SK-N-SH (cell line): Measurements from ENCODE around the gene TCF12. TPM values are rescaled to one million over a fixed set of nuclear protein-coding genes. Genes with fewer than 3 reads are reported as not detected.

Experiments
- CTCF ChIA-PET: fragments of 300-600, 350-600 bp; formaldehyde crosslinking; extraction: SDS; loops from one replicate; lab custom pipeline; 2021; lab: Yijun Ruan, JAX
- POLR2A ChIA-PET: fragments of 350-600 bp; sonication (Branson Sonifier 250); formaldehyde crosslinking; extraction: SDS; loops from one replicate; lab custom pipeline; 2020; ENCODE audit warnings: antibody characterized with exemption, inconsistent platforms; lab: Yijun Ruan, JAX
- DNase-seq: peaks from one replicate; pipeline ENCODE4 v3.0.0; 2012
- H2AFZ ChIP-seq: fragments of 200-600 bp; sonication (generic); 2 replicates; pipeline ENCODE4 v1.8.1; 2016; ENCODE audit warnings: antibody characterized with exemption, mild to moderate bottlenecking, low read depth
- H3F3A ChIP-seq: fragments of 200-600 bp; sonication (generic); replicated peaks from 2 replicates; pipeline ENCODE3; 2016; ENCODE audit warnings: antibody characterized with exemption, mild to moderate bottlenecking; ENCODE audit not compliant: insufficient read depth
- H3K27ac ChIP-seq, 2 experiments: fragments of 200-500 bp in 1 of 2; fragments of 200-600 bp in 1 of 2; sonication (Bioruptor generic) in 1 of 2; sonication (generic), shearing (Covaris generic) in 1 of 2; 2 replicates each; pipeline versions ENCODE4 v1.5.1 to v1.6.1; 2014 to 2016; ENCODE audit warnings: low read depth in 2 of 2, inconsistent platforms in 1 of 2, low read length in 1 of 2, mild to moderate bottlenecking in 1 of 2, mixed read lengths in 1 of 2
- H3K27me3 ChIP-seq: fragments of 200-600 bp; sonication (generic), shearing (Covaris generic); 2 replicates; pipeline ENCODE4 v1.6.1; 2016; ENCODE audit warnings: mixed run types; ENCODE audit not compliant: insufficient read depth
- H3K36me3 ChIP-seq, 2 experiments: fragments of 200-500 bp in 1 of 2; fragments of 200-600 bp in 1 of 2; sonication (Bioruptor generic) in 1 of 2; sonication (generic) in 1 of 2; replicated peaks in 1 of 2; 2 replicates each; pipeline versions ENCODE3 to v1.5.1; 2014 to 2016; ENCODE audit warnings: low read length in 1 of 2, mild to moderate bottlenecking in 1 of 2; ENCODE audit not compliant: insufficient read depth in 2 of 2, control insufficient read depth in 1 of 2
- H3K4me1 ChIP-seq, 2 experiments: fragments of 200-500 bp in 1 of 2; fragments of 200-600 bp in 1 of 2; sonication (Bioruptor generic) in 1 of 2; sonication (generic), shearing (Covaris generic) in 1 of 2; 2 replicates each; pipeline versions ENCODE4 v1.5.1 to v1.6.1; 2014 to 2016; ENCODE audit warnings: low read depth in 1 of 2, low read length in 1 of 2, mixed run types in 1 of 2; ENCODE audit not compliant: insufficient read depth in 2 of 2, control insufficient read depth in 1 of 2
- H3K4me2 ChIP-seq: fragments of 200-600 bp; sonication (generic), shearing (Covaris generic); 2 replicates; pipeline ENCODE4 v1.6.1; 2017; ENCODE audit warnings: mixed run types
- H3K4me3 ChIP-seq, 2 experiments: fragments of 200-500 bp in 1 of 2; fragments of 200-600 bp in 1 of 2; sonication (Bioruptor generic) in 1 of 2; sonication (generic), shearing (Covaris generic) in 1 of 2; 2 replicates each; pipeline versions ENCODE4 v1.5.1 to v1.8.1; 2014 to 2016; ENCODE audit warnings: low read depth in 2 of 2, inconsistent platforms in 1 of 2, low read length in 1 of 2, mild to moderate bottlenecking in 1 of 2, mixed read lengths in 1 of 2, moderate library complexity in 1 of 2
- H3K79me2 ChIP-seq: fragments of 200-600 bp; sonication (generic); 2 replicates; pipeline ENCODE4 v1.8.1; 2017; ENCODE audit warnings: mild to moderate bottlenecking; ENCODE audit not compliant: insufficient read depth
- H3K9ac ChIP-seq: fragments of 200-600 bp; sonication (generic); 2 replicates; pipeline ENCODE4 v1.6.1; 2017; ENCODE audit warnings: mixed run types
- H3K9me2 ChIP-seq: fragments of 200-600 bp; sonication (generic); 2 replicates; pipeline ENCODE4 v1.6.1; 2017; ENCODE audit warnings: mixed run types
- H3K9me3 ChIP-seq: fragments of 200-600 bp; sonication (generic); 2 replicates; pipeline ENCODE4 v1.6.1; 2017; ENCODE audit warnings: mixed run types, mild to moderate bottlenecking, moderate library complexity
- H4K20me1 ChIP-seq: fragments of 200-600 bp; sonication (generic); 2 replicates; pipeline ENCODE4 v1.6.1; 2017; ENCODE audit warnings: mild to moderate bottlenecking, mixed run types; ENCODE audit not compliant: insufficient read depth
- CHD2 ChIP-seq: fragments of 150-350 bp; IDR thresholded peaks from 2 replicates; pipeline ENCODE4 v1.6.1; 2018; ENCODE audit warnings: low read length; ENCODE audit not compliant: partially characterized antibody
- ELF1 ChIP-seq: IDR thresholded peaks from 2 replicates; pipeline ENCODE4 v1.4.0; 2012
- EP300 ChIP-seq, 2 experiments: IDR thresholded peaks; 2 replicates each; pipeline versions ENCODE4 v1.4.0 to v1.6.1; 2012; ENCODE audit warnings: borderline replicate concordance in 1 of 2, low read depth in 1 of 2, low read length in 1 of 2
- FOSL2 ChIP-seq: IDR thresholded peaks from 2 replicates; pipeline ENCODE4 v1.4.0; 2012; ENCODE audit warnings: low read depth, mild to moderate bottlenecking, moderate library complexity, borderline replicate concordance
- FOXJ3 ChIP-seq: sonication (generic); formaldehyde crosslinking; IDR thresholded peaks from 2 replicates; pipeline ENCODE4 v1.5.1; 2020; ENCODE audit warnings: mild to moderate bottlenecking, missing genetic modification reagents
- GATA2 ChIP-seq: sonication (generic); formaldehyde crosslinking; IDR thresholded peaks from 2 replicates; pipeline ENCODE4 v1.5.0; 2020; ENCODE audit warnings: mild to moderate bottlenecking, missing genetic modification reagents
- IRF3 ChIP-seq: fragments of 150-350 bp; IDR thresholded peaks from 2 replicates; pipeline ENCODE4 v1.6.1; 2016; ENCODE audit warnings: mild to moderate bottlenecking, low read depth, low read length
- JUND ChIP-seq: IDR thresholded peaks from 2 replicates; pipeline ENCODE4 v1.4.0; 2012
- MXI1 ChIP-seq: IDR thresholded peaks from 2 replicates; pipeline ENCODE4 v1.6.1; 2012; ENCODE audit warnings: mild to moderate bottlenecking, low read depth, low read length, improper control_type of control experiment
- NFIC ChIP-seq: IDR thresholded peaks from 2 replicates; pipeline ENCODE4 v1.4.0; 2012; ENCODE audit warnings: borderline replicate concordance
- POLR2AphosphoS5 ChIP-seq: IDR thresholded peaks from 2 replicates; pipeline ENCODE4 v1.6.1; 2012; ENCODE audit warnings: low read depth, low read length
- RCOR1 ChIP-seq: fragments of 150-350 bp; IDR thresholded peaks from 2 replicates; pipeline ENCODE4 v1.6.1; 2017; ENCODE audit warnings: antibody characterized with exemption, low read length
- RFX5 ChIP-seq: IDR thresholded peaks from 2 replicates; pipeline ENCODE4 v1.6.1; 2012; ENCODE audit warnings: mild to moderate bottlenecking, improper control_type of control experiment, low read length
- SIN3A ChIP-seq: IDR thresholded peaks from 2 replicates; pipeline ENCODE4 v1.6.1; 2012; ENCODE audit warnings: low read depth, mild to moderate bottlenecking, low read length, moderate library complexity, borderline replicate concordance
- TCF12 ChIP-seq: IDR thresholded peaks from 2 replicates; pipeline ENCODE4 v1.4.0; 2012
- YY1 ChIP-seq: IDR thresholded peaks from 2 replicates; pipeline ENCODE4 v1.4.0; 2012; ENCODE audit warnings: low read depth, mild to moderate bottlenecking
- WGBS: methylation state at CpG from one replicate; pipeline ENCODE4 v1.1.6; 2017; ENCODE audit warnings: low lambda C conversion rate; 5-methylcytosine and 5-hydroxymethylcytosine counted together
- polyA plus RNA-seq, 3 experiments: library from polyadenylated mRNA; depleted of rRNA; stranded (reverse); fragments of >200 nt; gene quantifications; 2 replicates each; pipeline ENCODE4 v1.2.3, GENCODE V29; 2012
- TF ChIP-seq, protein P1 (sequence below): IDR thresholded peaks from 2 replicates; pipeline ENCODE4 v1.4.0; 2012; ENCODE audit warnings: low read depth, borderline replicate concordance
- TF ChIP-seq, protein P2 (sequence below): fragments of 150-350 bp; IDR thresholded peaks from 2 replicates; pipeline ENCODE4 v1.6.1; 2017; ENCODE audit warnings: antibody characterized with exemption, low read length, low read depth, borderline replicate concordance
- TF ChIP-seq, protein P3 (sequence below): IDR thresholded peaks from 2 replicates; pipeline ENCODE4 v1.4.0; 2012; ENCODE audit warnings: low read depth
- TF ChIP-seq, protein P4 (sequence below): IDR thresholded peaks from 2 replicates; pipeline ENCODE4 v1.4.0; 2012; ENCODE audit warnings: low read depth, borderline replicate concordance

The TCF12 gene
- polyA plus RNA-seq, 1 of the 3 experiments (the other 2 are of a cell fraction), result 49.6 TPM

DNA sequence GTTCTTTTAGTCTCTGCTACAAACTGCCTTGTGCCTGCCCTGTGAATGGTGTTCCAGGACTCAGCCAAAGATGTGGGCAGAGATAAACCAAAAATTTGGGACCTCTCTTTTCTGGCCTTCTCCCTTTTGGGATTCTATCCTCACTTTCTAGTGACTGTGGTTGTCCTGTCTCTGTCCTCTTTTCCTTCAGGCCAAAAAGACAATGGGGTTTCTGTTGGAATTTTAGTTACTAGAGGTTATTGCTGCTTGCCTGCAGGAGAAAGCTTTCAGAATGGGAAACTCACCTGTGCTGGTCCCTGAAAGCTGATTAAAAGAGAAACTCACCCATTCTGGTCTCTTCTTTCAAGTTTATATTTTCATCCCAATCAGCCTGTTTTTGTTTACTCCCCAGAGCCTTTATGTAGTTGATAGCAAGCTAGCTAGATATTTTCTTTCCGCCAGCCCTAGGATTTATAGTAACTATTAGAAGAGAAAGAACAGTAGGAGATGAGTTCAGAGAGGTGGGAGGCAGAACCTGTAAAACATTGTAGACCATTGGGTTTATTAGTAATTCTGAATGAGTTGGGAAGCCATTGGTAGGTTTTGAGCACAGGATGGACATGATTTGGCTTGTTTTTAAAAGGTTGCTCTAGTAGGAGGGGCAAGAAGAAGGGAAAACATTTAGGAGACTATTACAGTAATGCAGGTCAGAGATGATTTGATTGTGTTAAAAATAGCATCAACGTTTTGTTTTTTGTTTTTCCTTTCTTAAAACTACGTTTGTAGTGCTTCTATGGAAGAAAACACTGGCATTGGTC lies 138.9 kb downstream of the TCF12 start:
- no peaks in the 10 kb centered on the region for H3K9me2 ChIP-seq
- DNase-seq, result no peak
- no peak overlapping the region for H2AFZ ChIP-seq
- no peak overlapping the region for H3K9ac ChIP-seq
- no peaks in the 10 kb centered on the region for H3K9me3 ChIP-seq
- H3K27me3 ChIP-seq, result no peaks in the 10 kb centered on the region
- TF ChIP-seq, protein P1, sequence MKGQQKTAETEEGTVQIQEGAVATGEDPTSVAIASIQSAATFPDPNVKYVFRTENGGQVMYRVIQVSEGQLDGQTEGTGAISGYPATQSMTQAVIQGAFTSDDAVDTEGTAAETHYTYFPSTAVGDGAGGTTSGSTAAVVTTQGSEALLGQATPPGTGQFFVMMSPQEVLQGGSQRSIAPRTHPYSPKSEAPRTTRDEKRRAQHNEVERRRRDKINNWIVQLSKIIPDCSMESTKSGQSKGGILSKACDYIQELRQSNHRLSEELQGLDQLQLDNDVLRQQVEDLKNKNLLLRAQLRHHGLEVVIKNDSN, result no peak
- TF ChIP-seq GATA2 (CRISPR knock-in tag), result no peak
- TF ChIP-seq, protein P2, sequence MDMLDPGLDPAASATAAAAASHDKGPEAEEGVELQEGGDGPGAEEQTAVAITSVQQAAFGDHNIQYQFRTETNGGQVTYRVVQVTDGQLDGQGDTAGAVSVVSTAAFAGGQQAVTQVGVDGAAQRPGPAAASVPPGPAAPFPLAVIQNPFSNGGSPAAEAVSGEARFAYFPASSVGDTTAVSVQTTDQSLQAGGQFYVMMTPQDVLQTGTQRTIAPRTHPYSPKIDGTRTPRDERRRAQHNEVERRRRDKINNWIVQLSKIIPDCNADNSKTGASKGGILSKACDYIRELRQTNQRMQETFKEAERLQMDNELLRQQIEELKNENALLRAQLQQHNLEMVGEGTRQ, result no peak
- TF ChIP-seq, protein P3, sequence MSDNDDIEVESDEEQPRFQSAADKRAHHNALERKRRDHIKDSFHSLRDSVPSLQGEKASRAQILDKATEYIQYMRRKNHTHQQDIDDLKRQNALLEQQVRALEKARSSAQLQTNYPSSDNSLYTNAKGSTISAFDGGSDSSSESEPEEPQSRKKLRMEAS, result no peak
- no peak for TF ChIP-seq POLR2AphosphoS5
- no peak for TF ChIP-seq YY1
- no peak for TF ChIP-seq RCOR1
- no peak for TF ChIP-seq IRF3
- TF ChIP-seq TCF12, result no peak
- TF ChIP-seq SIN3A, result no peak
- no peak for TF ChIP-seq RFX5
- no peak for TF ChIP-seq CHD2
- no peak for TF ChIP-seq ELF1
- TF ChIP-seq, all 33 proteins: peak for 0
- Histone ChIP-seq H4K20me1 (peaks cover 4% of the 10 kb centered on the region; the same call in 1 of the 2 replicates), H3K27ac (peak overlapping the region in 1 of 2 experiments; percentile 91; a peak in 2 of 4 replicates), H3K79me2 (peaks cover 89% of the 10 kb centered on the region), H3K4me2 (no peak overlapping the region), H3F3A (peaks cover 37% of the 10 kb centered on the region), H3K4me1 (peaks cover 3 to 52% of the 10 kb centered on the region in 2 experiments; a peak in 3 of 4 replicates), H3K4me3 (no peak overlapping the region), H3K36me3 (no peaks in the 10 kb centered on the region)
- 70% methylated on average over 3 of the region's 3 CpGs for WGBS
- ChIA-PET CTCF (no interaction called here), POLR2A (no interaction called here)

DNA sequence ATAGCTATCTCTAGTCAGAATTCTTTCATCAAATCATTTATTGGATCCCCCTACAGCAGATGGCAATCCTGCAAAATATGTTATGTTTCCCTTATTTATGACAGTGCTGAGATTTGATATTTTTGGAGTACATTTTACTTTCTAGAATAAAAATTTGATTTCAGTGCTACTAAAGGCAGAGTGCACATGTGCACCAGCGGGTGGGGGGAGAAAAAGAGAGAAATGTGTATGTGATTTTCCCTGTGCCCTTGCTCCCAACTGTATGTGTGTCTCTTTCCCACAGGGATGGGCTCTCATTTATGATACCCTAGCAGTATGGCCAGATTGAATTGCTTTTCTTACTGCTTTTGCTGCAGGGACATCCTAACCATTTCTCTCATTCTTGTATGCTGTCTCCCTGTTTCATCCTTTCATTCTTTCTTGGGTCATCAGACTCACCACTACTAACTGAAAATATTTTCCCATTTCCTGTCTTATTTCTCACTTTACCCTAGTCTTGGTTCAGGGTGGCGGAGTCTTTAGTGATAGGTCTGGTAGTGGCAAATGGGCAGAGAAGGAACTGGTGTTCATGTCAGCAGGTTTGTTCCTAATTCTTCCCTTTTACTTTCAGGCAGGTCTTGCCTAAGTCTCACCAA lies 140.7 kb downstream of the TCF12 start:
- no peaks in the 10 kb centered on the region for H3K9me3 ChIP-seq
- H3K27me3 ChIP-seq, result no peaks in the 10 kb centered on the region
- H2AFZ ChIP-seq, result no peak overlapping the region
- H3F3A ChIP-seq, result peaks cover 41% of the 10 kb centered on the region
- H3K4me2 ChIP-seq, result peak overlapping the region; percentile 43
- POLR2A ChIA-PET, result no interaction called here
- H3K4me1 ChIP-seq, result peaks cover 0 to 57% of the 10 kb centered on the region in 2 experiments; a peak in 3 of 4 replicates
- no peak overlapping the region for H3K4me3 ChIP-seq
- no peak for DNase-seq
- CTCF ChIA-PET, result no interaction called here
- H4K20me1 ChIP-seq, result peaks cover 4% of the 10 kb centered on the region; the same call in 1 of the 2 replicates
- H3K36me3 ChIP-seq, result peaks cover 0 to 8% of the 10 kb centered on the region in 2 experiments
- WGBS, result 88% methylated on average over 2 of the region's 2 CpGs
- peaks cover 89% of the 10 kb centered on the region for H3K79me2 ChIP-seq
- no peak overlapping the region for H3K9ac ChIP-seq
- peak overlapping the region in 1 of 2 experiments; percentile 91; a peak in 2 of 4 replicates for H3K27ac ChIP-seq
- H3K9me2 ChIP-seq, result no peaks in the 10 kb centered on the region
- TF ChIP-seq, protein P4, sequence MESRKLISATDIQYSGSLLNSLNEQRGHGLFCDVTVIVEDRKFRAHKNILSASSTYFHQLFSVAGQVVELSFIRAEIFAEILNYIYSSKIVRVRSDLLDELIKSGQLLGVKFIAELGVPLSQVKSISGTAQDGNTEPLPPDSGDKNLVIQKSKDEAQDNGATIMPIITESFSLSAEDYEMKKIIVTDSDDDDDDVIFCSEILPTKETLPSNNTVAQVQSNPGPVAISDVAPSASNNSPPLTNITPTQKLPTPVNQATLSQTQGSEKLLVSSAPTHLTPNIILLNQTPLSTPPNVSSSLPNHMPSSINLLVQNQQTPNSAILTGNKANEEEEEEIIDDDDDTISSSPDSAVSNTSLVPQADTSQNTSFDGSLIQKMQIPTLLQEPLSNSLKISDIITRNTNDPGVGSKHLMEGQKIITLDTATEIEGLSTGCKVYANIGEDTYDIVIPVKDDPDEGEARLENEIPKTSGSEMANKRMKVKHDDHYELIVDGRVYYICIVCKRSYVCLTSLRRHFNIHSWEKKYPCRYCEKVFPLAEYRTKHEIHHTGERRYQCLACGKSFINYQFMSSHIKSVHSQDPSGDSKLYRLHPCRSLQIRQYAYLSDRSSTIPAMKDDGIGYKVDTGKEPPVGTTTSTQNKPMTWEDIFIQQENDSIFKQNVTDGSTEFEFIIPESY, result no peak
- TF ChIP-seq EP300 (IDR thresholded peaks at IDR 0.05; ENCODE audit: borderline replicate concordance in 1 of 2, low read depth in 1 of 2, low read length in 1 of 2) (no peak), FOXJ3 (CRISPR knock-in tag) (no peak), CHD2 (no peak), IRF3 (no peak), GATA2 (CRISPR knock-in tag) (no peak), ELF1 (no peak), NFIC (no peak), MXI1 (no peak), JUND (no peak), FOSL2 (no peak)
